HepG2 (cell line): ENCODE results near the gene PIP5K1C. TPM values are rescaled to one million over a fixed set of nuclear protein-coding genes. Genes with fewer than 3 reads are reported as not detected.

Experiments
- ATAC-seq: fragments of 200-7000 bp; cut with Tn5 transposase; 3 replicates; pipeline ENCODE4 v1.9.1; 2020; ENCODE audit warnings: mild to moderate bottlenecking, moderate library complexity
- BruUV-seq: library from RNA; stranded (reverse); fragments of 400-500 nt; replicated peaks from 2 replicates; lab custom pipeline; 2021; lab: Mats Ljungman, UMichigan
- CTCF ChIA-PET: fragments of 300-600 bp; formaldehyde crosslinking; extraction: SDS; loops from one replicate; lab custom pipeline; 2021; ENCODE audit warnings: low total read pairs, inconsistent platforms, low intra/inter-chr PET ratio; lab: Yijun Ruan, JAX
- POLR2A ChIA-PET: fragments of 350-600 bp; sonication (Branson Sonifier 250); formaldehyde crosslinking; loops from one replicate; lab custom pipeline; 2020; ENCODE audit warnings: antibody characterized with exemption, inconsistent platforms; lab: Yijun Ruan, JAX
- DNase-seq: peaks from one replicate; pipeline ENCODE4 v3.0.0-alpha.2; 2015; ENCODE audit warnings: low spot score
- FAIRE-seq: peaks from 3 replicates; lab custom pipeline; 2011; peaks lifted over from hg19 to GRCh38; lab: Jason Lieb, UNC
- H2AFZ ChIP-seq: one replicate; pipeline ENCODE4 v1.6.1; 2011; ENCODE audit warnings: low read length, inconsistent platforms
- H3K27ac ChIP-seq: fragments of 300-600 bp; 3 replicates; pipeline ENCODE4 v1.8.0; 2011; ENCODE audit warnings: mixed run types, mild to moderate bottlenecking, mixed read lengths, low read length, inconsistent platforms; ENCODE audit not compliant: insufficient read depth; ENCODE audit errors: extremely low read length
- H3K27me3 ChIP-seq, 2 experiments: fragments of 200-600 bp in 1 of 2; 2 replicates in 1 of 2; 3 replicates in 1 of 2; pipeline versions ENCODE4 v1.6.0 to v1.8.0; 2011; ENCODE audit warnings: low read length in 2 of 2, mild to moderate bottlenecking in 2 of 2, moderate library complexity in 2 of 2, inconsistent platforms in 1 of 2; ENCODE audit not compliant: insufficient read depth in 2 of 2, control insufficient read depth in 1 of 2
- H3K36me3 ChIP-seq, 2 experiments: fragments of 200-600 bp in 1 of 2; replicated peaks in 1 of 2; 2 replicates in 1 of 2; 3 replicates in 1 of 2; pipeline versions ENCODE4 v1.5.1 to v1.8.0; 2011; ENCODE audit warnings: low read length in 2 of 2, inconsistent platforms in 1 of 2; ENCODE audit not compliant: insufficient read depth in 2 of 2, control insufficient read depth in 1 of 2
- H3K4me1 ChIP-seq: 2 replicates; pipeline ENCODE4 v1.5.1; 2012; ENCODE audit warnings: low read length, inconsistent platforms; ENCODE audit not compliant: insufficient read depth
- H3K4me2 ChIP-seq: 2 replicates; pipeline ENCODE4 v1.6.0; 2011; ENCODE audit warnings: low read depth, low read length, inconsistent platforms
- H3K4me3 ChIP-seq, 3 experiments: fragments of 200-600 bp in 1 of 3; sonication (generic), shearing (Covaris generic) in 1 of 3; replicated peaks in 1 of 3; 2 replicates each; pipeline ENCODE4 v1.5.1; 2011 to 2016; ENCODE audit warnings: low read length in 3 of 3, inconsistent platforms in 2 of 3, low read depth in 2 of 3, mild to moderate bottlenecking in 2 of 3, control low read depth in 1 of 3, mixed read lengths in 1 of 3; ENCODE audit not compliant: insufficient read depth in 1 of 3
- H3K79me2 ChIP-seq: one replicate; pipeline ENCODE4 v1.6.1; 2011; ENCODE audit warnings: low read length, inconsistent platforms; ENCODE audit not compliant: insufficient read depth
- H3K9ac ChIP-seq: 2 replicates; pipeline ENCODE4 v1.6.0; 2011; ENCODE audit warnings: mild to moderate bottlenecking, low read depth, low read length, inconsistent platforms; ENCODE audit not compliant: insufficient read depth
- H3K9me3 ChIP-seq: 2 replicates; pipeline ENCODE4 v1.5.1; 2012; ENCODE audit warnings: mild to moderate bottlenecking, low read length
- H4K20me1 ChIP-seq: 2 replicates; pipeline ENCODE4 v1.6.0; 2011; ENCODE audit warnings: inconsistent platforms, mild to moderate bottlenecking, low read length, moderate library complexity; ENCODE audit not compliant: insufficient read depth
- PAF1 ChIP-seq: IDR thresholded peaks from 2 replicates; pipeline ENCODE4 v1.6.1; 2016; ENCODE audit warnings: missing genetic modification reagents, missing compliant biosample characterization
- ZBTB7A ChIP-seq: sonication (generic); formaldehyde crosslinking; IDR thresholded peaks from 2 replicates; pipeline ENCODE4 v1.8.0; 2022; ENCODE audit warnings: mild to moderate bottlenecking, missing genetic modification reagents
- ZMYM3 ChIP-seq: sonication (generic); formaldehyde crosslinking; IDR thresholded peaks from 2 replicates; pipeline ENCODE4 v1.5.1; 2020; ENCODE audit warnings: mild to moderate bottlenecking, missing genetic modification reagents
- ZNF331 ChIP-seq: sonication (generic); formaldehyde crosslinking; IDR thresholded peaks from 2 replicates; pipeline ENCODE4 v1.4.0; 2020; ENCODE audit warnings: missing genetic modification reagents
- ZNF629 ChIP-seq: sonication (generic); formaldehyde crosslinking; conservative IDR thresholded peaks from 2 replicates; pipeline ENCODE4 v1.5.0; 2020; ENCODE audit warnings: missing genetic modification reagents
- WGBS: methylation state at CpG from one replicate; pipeline ENCODE4 v1.1.6; 2017; ENCODE audit warnings: low lambda C conversion rate; 5-methylcytosine and 5-hydroxymethylcytosine counted together
- in situ Hi-C: cut with HindIII; loops from 2 replicates; pipeline ENCODE4 v1.10.0; 2017; ENCODE audit warnings: low pct_unique_long_range_greater_than_20kb; ENCODE audit not compliant: extremely low pct_ligation_motif_present
- intact Hi-C: fragments of 100-400 bp; cut with micrococcal nuclease; formaldehyde crosslinking; loops from one replicate; pipeline ENCODE4 v1.10.0; 2022; ENCODE audit not compliant: unreplicated experiment
- polyA plus RNA-seq, 8 experiments: library from polyadenylated mRNA; depleted of rRNA in 3 of 8; stranded (reverse) in 7 of 8; unstranded in 1 of 8; fragments of >200 nt; fragmentation: Illumina TruSeq in 4 of 8; extraction: Trizol in 4 of 8; gene quantifications; 2 replicates each; pipeline versions ENCODE4 v1.2.1 to v1.2.3, GENCODE V29; 2011 to 2016; ENCODE audit warnings: low read depth in 4 of 8, missing spikeins in 1 of 8, mixed read lengths in 1 of 8; ENCODE audit not compliant: insufficient read depth in 1 of 8
- total RNA-seq, 5 experiments: library from RNA; depleted of rRNA; stranded (reverse); fragments of >200 nt; fragmentation: Illumina TruSeq; extraction: Trizol; gene quantifications; 2 replicates each; pipeline ENCODE4 v1.2.3, GENCODE V29; 2016; ENCODE audit warnings: low read depth in 1 of 5
- TF ChIP-seq, protein P1 (sequence below): sonication (generic); formaldehyde crosslinking; IDR thresholded peaks from 2 replicates; pipeline ENCODE4 v1.5.0; 2020; ENCODE audit warnings: missing genetic modification reagents, mild to moderate bottlenecking, borderline replicate concordance

Gene PIP5K1C
- total and polyA plus RNA-seq, 2 of the 13 experiments (the other 11 are each of a cell fraction or from before 2014, with no cell fraction given): 3.6 to 4.3 TPM

DNA sequence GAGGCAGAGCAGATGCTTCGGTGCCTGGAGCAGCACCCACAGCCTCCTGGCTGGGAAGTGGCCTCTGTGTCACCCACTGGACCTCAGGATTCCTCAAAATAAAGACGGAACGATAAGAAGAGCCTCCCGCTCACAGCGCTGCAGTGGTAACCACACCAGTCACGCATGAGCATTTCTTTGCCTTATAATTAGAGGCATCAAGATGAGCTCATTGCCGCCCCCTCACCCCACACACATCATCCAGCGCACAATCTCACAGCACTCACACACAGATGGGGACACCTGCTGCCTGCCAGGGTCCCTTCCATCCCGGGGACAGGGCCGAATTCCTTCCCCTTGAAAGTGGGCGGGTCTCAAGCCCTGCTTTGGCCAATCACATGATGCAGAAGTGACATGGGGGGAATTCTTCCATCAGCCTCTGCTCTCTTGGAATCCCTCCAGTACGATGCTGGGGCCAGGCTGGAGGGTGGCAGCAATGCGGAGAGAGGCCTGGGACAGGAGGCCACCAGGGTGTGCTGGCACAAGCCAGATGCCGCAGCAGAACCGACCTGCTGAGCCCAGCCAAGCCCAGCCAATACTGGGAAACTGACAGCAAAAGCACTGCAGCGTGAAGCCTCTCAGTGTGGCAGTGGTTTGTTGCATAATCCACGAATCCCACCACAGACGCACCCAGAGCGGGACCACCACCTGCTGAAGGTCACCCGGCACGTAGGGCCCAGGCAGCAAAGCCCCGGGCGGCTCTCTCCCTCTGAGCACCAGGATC, 16.0 kb downstream of the PIP5K1C start:
- Histone ChIP-seq H3K79me2 (no peaks in the 10 kb centered on the region), H3K9me3 (peaks cover 9% of the 10 kb centered on the region; the same call in 1 of the 2 replicates), H3K9ac (no peak overlapping the region), H3K36me3 (peaks cover 2 to 5% of the 10 kb centered on the region in 2 experiments; a peak in 3 of 5 replicates), H3K4me1 (peaks cover 12% of the 10 kb centered on the region), H3K27me3 (no peaks in the 10 kb centered on the region), H3K4me3 (no peak overlapping the region), H2AFZ (no peak overlapping the region), H3K27ac (no peak overlapping the region), H4K20me1 (no peaks in the 10 kb centered on the region), H3K4me2 (no peak overlapping the region)
- no peak for ATAC-seq
- ChIA-PET CTCF (no interaction called here), POLR2A (no interaction called here)
- TF ChIP-seq ZBTB7A (CRISPR knock-in tag): no peak
- TF ChIP-seq ZNF331 (CRISPR knock-in tag): peak; percentile 100
- TF ChIP-seq, protein P1, sequence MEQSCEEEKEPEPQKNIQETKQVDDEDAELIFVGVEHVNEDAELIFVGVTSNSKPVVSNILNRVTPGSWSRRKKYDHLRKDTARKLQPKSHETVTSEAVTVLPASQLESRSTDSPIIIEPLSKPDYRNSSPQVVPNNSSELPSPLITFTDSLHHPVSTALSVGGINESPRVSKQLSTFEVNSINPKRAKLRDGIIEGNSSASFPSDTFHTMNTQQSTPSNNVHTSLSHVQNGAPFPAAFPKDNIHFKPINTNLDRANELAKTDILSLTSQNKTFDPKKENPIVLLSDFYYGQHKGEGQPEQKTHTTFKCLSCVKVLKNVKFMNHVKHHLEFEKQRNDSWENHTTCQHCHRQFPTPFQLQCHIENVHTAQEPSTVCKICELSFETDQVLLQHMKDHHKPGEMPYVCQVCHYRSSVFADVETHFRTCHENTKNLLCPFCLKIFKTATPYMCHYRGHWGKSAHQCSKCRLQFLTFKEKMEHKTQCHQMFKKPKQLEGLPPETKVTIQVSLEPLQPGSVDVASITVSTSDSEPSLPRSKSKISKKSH (CRISPR knock-in tag): peak; percentile 59; the same call in 1 of the 2 replicates
- no peak for DNase-seq
- intact Hi-C loops (no loop called here), in situ Hi-C loops (no loop called here)
- no peak for FAIRE-seq
- no TSS peak for BruUV-seq
- 96% methylated on average over 9 of the region's 23 CpGs for WGBS

DNA sequence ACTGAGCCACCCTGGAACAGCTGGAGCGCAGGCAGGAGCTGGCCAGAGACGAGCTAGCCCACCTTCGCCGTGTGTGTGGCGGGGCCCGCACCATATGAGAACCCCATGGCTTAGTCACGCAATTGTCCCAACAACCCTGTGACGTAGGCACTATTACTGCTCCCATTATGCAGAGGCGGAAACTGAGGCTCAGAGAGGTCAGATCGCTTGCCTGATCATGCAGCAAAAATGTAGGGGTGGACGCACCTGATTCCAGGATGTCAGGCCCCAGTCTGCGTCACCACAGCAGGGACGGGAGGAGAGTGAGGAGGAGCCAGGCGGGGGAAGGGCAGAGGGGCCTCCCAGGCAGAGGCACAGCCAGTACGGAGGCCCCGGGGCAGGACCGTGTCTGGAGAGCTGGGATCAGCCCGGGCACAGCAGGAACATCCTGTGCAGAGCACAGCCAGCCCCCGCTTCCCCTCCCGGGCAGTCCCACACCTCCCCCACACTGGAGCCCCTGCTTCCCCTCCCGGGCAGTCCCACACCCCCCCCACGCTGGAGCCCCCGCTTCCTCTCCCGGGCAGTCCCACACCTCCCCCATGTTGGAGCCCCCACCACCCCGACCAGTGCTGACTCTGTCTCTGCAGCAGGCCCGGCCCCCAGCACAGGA, 16.7 kb downstream of the PIP5K1C start:
- no peaks in the 10 kb centered on the region for H4K20me1 ChIP-seq
- no peak for FAIRE-seq
- H3K4me2 ChIP-seq: no peak overlapping the region
- no peak overlapping the region for H3K9ac ChIP-seq
- H2AFZ ChIP-seq: no peak overlapping the region
- ChIA-PET POLR2A (no interaction called here), CTCF (no interaction called here)
- WGBS: 98% methylated on average over 23 of the region's 26 CpGs
- no peak for DNase-seq
- in situ Hi-C loops: no loop called here
- BruUV-seq: no TSS peak
- peaks cover 2 to 5% of the 10 kb centered on the region in 2 experiments; a peak in 3 of 5 replicates for H3K36me3 ChIP-seq
- H3K9me3 ChIP-seq: peaks cover 9% of the 10 kb centered on the region; the same call in 1 of the 2 replicates
- intact Hi-C loops: no loop called here
- no peak for ATAC-seq
- TF ChIP-seq PAF1 (no peak), ZMYM3 (peak; percentile 70; the same call in 1 of the 2 replicates), ZNF629 (CRISPR knock-in tag) (peak; percentile 85)
- H3K27me3 ChIP-seq: no peaks in the 10 kb centered on the region
- H3K27ac ChIP-seq: no peak overlapping the region
- H3K4me3 ChIP-seq: no peak overlapping the region
- H3K79me2 ChIP-seq: no peaks in the 10 kb centered on the region
- H3K4me1 ChIP-seq: peaks cover 12% of the 10 kb centered on the region
